ENCODE data around the gene VWA8. TPM values are rescaled to one million over a fixed set of nuclear protein-coding genes. Genes with fewer than 3 reads are reported as not detected.
"Not testable (repeated sequence)": the region's sequence is repeated elsewhere in the genome, so short reads cannot be mapped to it uniquely, and the experiment has no call there.

The VWA8 gene
- total RNA-seq, 1 donor from 2014 or later, result 22.2 TPM

GRCh38 chr13:41682766-41683165, 278.1 kb downstream of the VWA8 start:
- DNase-seq, result no peak

- no peak for DNase-seq
These were observed 278.9 kb downstream of the VWA8 start for GRCh38 chr13:41682001-41682400.

DNA sequence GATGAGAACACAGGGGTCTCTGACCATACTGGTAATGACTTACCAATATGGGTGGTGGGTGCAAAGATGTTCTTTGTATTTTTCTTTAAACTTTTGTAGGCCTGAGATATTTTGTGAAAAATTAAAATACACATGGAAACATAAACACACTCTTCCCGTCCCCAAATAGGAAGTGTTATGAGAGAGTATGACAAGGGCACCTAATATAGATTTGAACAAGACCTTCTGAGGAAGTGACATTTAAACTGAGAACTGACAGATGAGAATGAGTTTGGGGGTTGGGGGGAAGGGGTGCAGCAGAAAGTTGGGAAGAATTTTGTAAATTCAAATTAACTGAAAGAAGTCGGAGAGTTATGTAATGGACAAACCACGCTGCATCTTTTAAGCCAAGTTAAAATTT, 279.3 kb downstream of the VWA8 start:
- no peak for DNase-seq

- no peak for DNase-seq
These were observed 280.0 kb downstream of the VWA8 start for GRCh38 chr13:41680900-41681299.

DNA sequence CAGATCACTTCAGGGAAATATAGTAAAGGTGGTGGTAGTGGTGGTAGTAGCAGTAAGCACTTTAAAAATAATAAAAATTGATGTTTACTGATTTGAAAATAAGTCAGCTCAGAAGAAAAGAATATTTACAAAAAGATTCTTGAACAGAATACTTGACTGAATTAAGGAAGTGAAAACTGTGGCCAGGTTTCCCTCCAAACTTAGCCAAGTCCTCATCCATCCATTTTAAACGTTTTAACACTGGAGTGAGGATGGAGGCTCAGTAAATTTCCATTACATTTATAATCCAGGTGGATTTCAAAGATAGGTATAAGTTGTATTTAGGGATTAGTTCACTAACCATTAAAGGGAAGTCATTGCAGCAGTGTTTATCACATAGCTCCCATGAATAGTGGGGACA, 282.1 kb downstream of the VWA8 start:
- DNase-seq, result no peak

DNA sequence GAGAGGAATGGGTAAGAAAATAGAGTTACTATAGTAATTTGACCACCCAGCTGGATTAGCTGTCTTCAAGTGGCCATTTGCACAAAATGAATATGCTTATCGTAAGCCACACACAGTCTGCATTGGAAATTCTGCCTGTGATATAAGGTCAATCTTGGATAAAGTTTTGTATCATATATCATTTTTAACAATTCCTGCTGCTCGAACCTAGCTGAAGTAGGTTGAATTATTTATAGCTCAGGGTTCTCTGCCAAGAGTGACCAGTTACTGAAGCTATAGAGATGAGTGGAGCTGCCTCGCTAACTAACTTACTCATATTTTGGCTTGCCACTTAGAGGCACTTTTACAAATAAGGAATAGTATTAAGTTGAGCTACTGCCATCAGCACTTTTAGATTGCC, 282.7 kb downstream of the VWA8 start:
- DNase-seq, result no peak

GRCh38 chr13:41675306-41675705, 285.6 kb downstream of the VWA8 start:
- DNase-seq, result no peak

DNA sequence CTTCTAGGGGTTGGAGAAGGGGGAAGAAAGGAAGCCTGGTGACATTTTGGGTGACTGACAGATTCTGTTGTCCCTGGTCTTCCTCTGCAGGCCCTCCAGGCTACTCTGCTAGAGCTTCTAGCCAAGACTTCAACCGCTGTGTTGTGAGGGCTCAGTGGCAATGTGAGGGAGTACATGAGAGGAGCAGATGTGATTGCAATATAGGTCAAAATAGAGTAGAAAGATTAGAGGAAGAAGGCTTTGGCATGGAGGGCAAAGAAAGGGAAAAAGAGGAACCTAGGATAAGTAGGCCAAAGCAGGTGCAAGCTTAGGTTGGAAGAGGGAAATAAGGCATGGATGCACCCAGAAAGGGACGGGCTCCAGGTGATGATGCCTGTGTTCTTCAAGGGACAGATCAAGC, 286.7 kb downstream of the VWA8 start:
- DNase-seq, result no peak

DNA sequence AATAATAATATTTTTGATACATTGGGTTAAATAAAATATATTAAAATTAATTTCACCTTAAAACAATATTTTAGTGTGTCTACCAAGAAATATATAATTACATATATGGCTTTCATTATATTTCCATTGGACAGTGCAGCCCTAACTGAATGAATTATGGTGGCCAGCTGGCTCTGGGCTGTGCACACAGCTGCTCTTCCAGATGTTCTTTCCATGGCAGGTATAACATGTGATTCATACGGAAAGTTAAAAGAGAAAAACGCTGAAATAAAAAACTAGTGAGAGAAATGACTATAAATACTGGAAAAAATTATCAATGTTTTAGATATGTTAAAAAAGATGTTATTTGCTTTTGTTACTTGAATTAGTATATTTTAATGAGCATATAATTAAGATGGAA, 287.3 kb downstream of the VWA8 start:
- DNase-seq, result no peak

GRCh38 chr13:41670873-41671443, 290.0 kb downstream of the VWA8 start:
- DNase-seq, result no peak

GRCh38 chr13:41668130-41668757, 292.7 kb downstream of the VWA8 start:
- DNase-seq, result peak; percentile 83

GRCh38 chr13:41666644-41667043, 294.3 kb downstream of the VWA8 start:
- DNase-seq, result no peak

- no peak for DNase-seq
These were observed 300.5 kb downstream of the VWA8 start for GRCh38 chr13:41660411-41660810.

DNA sequence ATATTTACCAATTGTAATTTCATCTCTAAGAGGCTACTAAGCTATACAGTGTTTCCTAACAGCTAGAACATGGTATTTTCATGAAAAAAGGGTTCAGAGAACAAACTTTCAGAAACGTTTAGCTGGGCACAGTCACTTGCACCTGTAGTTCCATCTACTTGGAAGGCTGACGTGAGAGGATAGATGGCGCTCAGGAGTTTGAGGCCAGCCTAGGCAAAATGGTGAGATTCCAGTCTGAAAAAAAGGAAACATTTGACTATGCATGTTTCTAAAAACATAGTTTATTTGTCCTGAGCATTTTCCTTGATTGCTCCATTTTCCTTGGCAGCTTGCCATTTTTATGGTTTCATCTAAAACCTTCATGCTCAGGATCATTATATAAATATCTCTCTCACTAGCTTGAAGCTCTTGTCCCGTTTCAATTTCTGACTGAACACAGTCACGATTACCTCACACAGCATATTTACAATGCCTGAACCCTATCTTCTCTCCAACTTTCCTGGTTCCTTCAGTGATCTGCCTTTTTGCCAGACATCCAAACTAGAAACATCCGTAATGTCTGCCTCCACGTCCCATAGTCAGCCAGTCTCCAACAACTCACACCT, 302.8 kb downstream of the VWA8 start:
- DNase-seq, result no peak

DNA sequence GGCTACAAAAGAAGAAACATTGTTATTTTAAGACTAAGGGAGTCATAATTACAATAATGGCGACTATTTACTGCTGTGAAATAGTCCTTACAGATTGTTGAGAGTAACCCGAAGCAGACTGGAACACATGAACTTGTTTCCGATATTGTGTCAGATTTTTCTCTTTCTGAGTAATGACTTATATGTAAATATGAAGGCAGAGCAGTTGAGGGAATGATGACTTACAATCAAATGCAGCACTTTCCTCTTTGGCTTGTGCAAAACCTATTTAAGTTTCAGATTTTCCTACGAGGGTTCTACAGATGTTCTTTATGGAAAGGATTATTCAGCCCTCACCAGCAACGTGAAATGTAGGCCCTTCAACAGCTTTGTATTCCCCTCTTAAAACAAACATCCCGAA, 304.9 kb downstream of the VWA8 start:
- no peak for DNase-seq

DNA sequence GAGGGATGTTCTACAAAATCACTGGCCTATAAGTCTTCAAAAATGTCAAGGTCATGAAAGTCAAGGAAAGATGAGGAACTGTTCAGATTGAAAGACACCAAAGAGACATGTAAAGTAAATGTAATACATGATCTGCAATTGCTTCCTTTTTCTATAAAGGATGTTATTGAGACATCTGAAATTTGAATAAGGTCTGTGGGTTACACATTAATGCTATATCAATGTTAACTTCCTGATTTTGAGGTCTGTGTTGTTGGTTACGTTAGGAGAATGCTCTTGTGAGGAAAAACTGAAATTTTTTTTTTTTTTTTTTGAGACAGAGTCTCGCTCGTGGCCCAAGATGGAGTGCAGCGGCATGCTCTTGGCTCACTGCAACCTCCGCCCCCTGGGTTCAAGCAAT, 306.1 kb downstream of the VWA8 start:
- no peak for DNase-seq

DNA sequence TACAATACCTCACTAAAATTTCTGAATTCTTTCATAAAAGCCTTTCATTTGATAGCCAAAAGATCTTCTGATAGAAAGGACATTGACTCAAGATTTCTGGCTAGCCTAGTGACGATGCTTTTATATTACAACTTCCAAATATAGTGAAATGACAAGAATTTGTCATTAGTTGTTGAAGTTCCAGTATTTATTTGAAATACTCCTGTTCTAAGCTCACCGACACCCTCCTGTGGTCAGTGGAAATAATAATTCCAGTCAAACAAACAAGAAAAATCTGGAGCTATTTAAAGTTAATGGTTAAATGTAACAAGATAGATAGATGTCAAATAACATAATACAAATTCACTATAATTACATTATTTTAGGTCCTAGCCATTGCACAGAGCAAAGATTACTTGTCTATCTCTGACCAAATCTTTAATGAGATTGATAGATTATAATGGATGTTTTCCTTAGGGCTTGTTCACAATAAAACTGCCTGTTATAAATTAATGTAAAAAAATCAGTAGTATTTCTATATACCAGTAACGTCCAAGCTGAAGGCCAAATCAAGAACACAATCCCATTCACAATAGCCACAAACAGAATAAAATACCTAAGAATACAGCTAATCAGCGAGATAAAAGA, 308.1 kb downstream of the VWA8 start:
- peak; percentile 38 for DNase-seq

DNA sequence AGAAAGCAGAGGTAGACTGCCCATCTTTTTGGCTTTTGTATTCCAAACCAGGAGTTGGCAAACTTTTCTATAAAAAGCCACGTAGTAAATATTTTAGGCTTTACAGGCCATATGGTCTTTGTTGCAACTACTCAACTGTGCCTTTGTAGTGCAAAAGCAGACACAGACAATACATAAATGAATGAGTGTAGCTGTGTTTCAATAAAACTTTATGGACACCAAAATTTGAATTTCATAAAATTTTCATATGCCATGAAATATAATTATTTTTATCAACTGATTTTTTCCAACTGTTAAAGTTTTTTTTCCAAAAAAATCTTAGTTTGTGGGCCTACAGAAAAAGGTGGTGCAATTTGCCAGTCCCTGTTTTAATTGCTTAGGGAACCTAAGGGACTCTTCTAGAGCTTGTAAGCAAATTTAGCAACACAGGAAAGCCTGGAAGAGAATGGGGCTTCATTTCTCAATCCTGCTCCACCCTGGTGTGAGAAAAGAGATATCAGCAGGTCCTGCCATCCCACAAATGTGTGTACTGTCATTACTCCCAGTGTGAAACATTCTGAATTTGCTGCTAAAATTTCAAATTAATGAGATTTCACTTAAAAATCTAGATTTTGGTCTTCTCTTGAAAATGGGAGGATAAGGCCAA, 309.4 kb downstream of the VWA8 start:
- no peak for DNase-seq

DNA sequence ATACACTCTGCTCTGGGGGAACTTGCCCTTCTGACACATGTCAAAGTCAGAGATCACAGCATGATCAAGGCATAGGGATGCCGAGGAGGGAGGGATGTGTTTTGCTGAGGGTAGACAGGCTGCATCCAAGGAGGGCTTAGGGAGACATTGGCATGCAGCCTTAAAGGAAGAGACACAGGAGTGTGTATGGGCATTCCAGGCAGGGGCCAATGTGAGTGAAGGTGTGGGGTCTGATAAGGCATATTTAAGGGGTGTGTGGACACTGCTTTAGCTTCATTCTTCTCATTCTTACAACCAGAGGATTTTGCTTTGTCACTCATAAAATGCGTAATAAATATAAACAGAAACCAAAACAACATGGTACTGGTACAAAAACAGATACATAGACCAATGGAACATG, 310.2 kb downstream of the VWA8 start:
- no peak for DNase-seq

- no peak for DNase-seq
These were observed 311.2 kb downstream of the VWA8 start for GRCh38 chr13:41649659-41650058.

DNA sequence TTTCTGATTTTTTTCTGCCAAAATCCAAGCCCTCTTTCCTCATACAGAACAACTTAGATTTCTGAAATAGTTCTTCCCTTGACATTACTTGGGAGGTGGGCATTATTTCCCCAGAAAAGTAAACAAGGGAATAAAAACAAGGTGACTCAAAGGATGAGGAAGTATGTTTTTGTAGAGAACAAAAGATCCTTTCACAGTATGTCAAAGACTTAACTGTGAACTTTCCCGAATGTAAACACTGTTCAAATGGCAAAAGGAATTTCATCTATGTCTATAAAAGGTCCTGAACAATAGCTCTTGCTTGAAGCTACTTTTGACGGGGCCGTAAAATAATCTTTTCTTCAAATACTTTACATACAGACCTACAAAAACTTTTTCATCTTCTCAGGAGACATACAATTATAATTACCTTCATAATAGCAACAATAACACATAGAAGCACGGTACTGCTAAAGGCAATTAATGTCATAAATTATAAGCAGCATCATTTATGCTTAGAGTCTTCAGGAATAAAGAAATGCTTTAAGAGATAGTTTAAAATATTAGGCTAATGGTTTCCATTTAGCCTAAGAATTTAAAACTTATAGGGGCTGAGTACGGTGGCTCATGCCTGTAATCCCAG, 312.5 kb downstream of the VWA8 start:
- DNase-seq, result no peak

GRCh38 chr13:41647699-41648313, 313.1 kb downstream of the VWA8 start:
- not testable (repeated sequence) for DNase-seq

Data from skin of body (tissue), 2 donors.